Measurements from ENCODE around the gene UCKL1.

GRCh38 chr20:63937596-63937995 is 18.6 kb downstream of the UCKL1 start:
- TF ChIP-seq CTCF (conservative IDR thresholded peaks at IDR 0.05; ENCODE audit: low read length) (no peak), EZH2phosphoT487 (IDR thresholded peaks at IDR 0.05; ENCODE audit: borderline replicate concordance, low read depth, low read length) (no peak)

Data from OCI-LY7 (cell line).